Measurements from ENCODE around the gene TPM3. TPM values are rescaled to one million over a fixed set of nuclear protein-coding genes. Genes with fewer than 3 reads are reported as not detected.
"Not testable (repeated sequence)": the region's sequence is repeated elsewhere in the genome, so short reads cannot be mapped to it uniquely, and the experiment has no call there.

The TPM3 gene
- total and polyA plus RNA-seq, 8 donors = 32.7 to 364 (median 209) TPM

- no peaks in the 10 kb centered on the region for H3K9me3 ChIP-seq
- 94 to 98% (median 96%) methylated on average over 2 of the region's 2 CpGs for WGBS, 5 donors
- intact Hi-C loops (cut with DNase I; ENCODE audit: low total_unique reads) = no loop called here
- no peaks in the 10 kb centered on the region for H3K36me3 ChIP-seq
- H3K4me3 ChIP-seq = no peak overlapping the region
- no peaks in the 10 kb centered on the region for H3K4me1 ChIP-seq
- TF ChIP-seq CTCF (IDR thresholded peaks at IDR 0.05) (no peak), POLR2AphosphoS5 (IDR thresholded peaks at IDR 0.05) (no peak), POLR2A (IDR thresholded peaks at IDR 0.05) (no peak), EP300 (IDR thresholded peaks at IDR 0.05) (no peak)
- H3K27ac ChIP-seq = no peak overlapping the region
- no peaks in the 10 kb centered on the region for H3K27me3 ChIP-seq
- DNase-seq = no peak
Measured at GRCh38 chr1:154133256-154133655, 58.6 kb downstream of the TPM3 start.

GRCh38 chr1:154129391-154129970 is 62.4 kb downstream of the TPM3 start:
- 45 to 69% (median 59%) methylated on average over 2 of the region's 2 CpGs for WGBS, 5 donors
- intact Hi-C loops (cut with DNase I; ENCODE audit: low total_unique reads) = no loop called here
- no peak for TF ChIP-seq POLR2A (IDR thresholded peaks at IDR 0.05)
- TF ChIP-seq CTCF (IDR thresholded peaks at IDR 0.05) = no peak
- no peak for TF ChIP-seq POLR2AphosphoS5 (IDR thresholded peaks at IDR 0.05)
- TF ChIP-seq EP300 (IDR thresholded peaks at IDR 0.05) = no peak
- Histone ChIP-seq H3K4me3 (no peak overlapping the region), H3K27ac (no peak overlapping the region), H3K27me3 (no peaks in the 10 kb centered on the region), H3K4me1 (no peaks in the 10 kb centered on the region), H3K9me3 (no peaks in the 10 kb centered on the region), H3K36me3 (no peaks in the 10 kb centered on the region)
- no peak for DNase-seq

GRCh38 chr1:154123205-154123604 is 68.7 kb downstream of the TPM3 start:
- H3K27me3 ChIP-seq; H3K4me1 ChIP-seq; H3K27ac ChIP-seq; H3K4me3 ChIP-seq; DNase-seq; H3K36me3 ChIP-seq; intact Hi-C loops (cut with DNase I; ENCODE audit: low total_unique reads); H3K9me3 ChIP-seq: not testable (repeated sequence)
- 94 to 98% (median 96%) methylated on average over 11 of the region's 11 CpGs for WGBS, 5 donors

GRCh38 chr1:154117642-154118041 is 74.3 kb downstream of the TPM3 start:
- intact Hi-C loops (cut with DNase I; ENCODE audit: low total_unique reads) = no loop called here
- no peak overlapping the region for H3K27ac ChIP-seq
- no peaks in the 10 kb centered on the region for H3K27me3 ChIP-seq
- TF ChIP-seq CTCF (IDR thresholded peaks at IDR 0.05) (no peak), POLR2A (IDR thresholded peaks at IDR 0.05) (no peak), POLR2AphosphoS5 (IDR thresholded peaks at IDR 0.05) (no peak), EP300 (IDR thresholded peaks at IDR 0.05) (no peak)
- 63 to 76% (median 67%) methylated on average over 5 of the region's 5 CpGs for WGBS, 5 donors
- no peak for DNase-seq
- no peaks in the 10 kb centered on the region for H3K36me3 ChIP-seq
- no peaks in the 10 kb centered on the region for H3K4me1 ChIP-seq
- H3K9me3 ChIP-seq = no peaks in the 10 kb centered on the region
- no peak overlapping the region for H3K4me3 ChIP-seq

GRCh38 chr1:154115180-154115579 is 76.7 kb downstream of the TPM3 start:
- Histone ChIP-seq H3K4me1 (no peaks in the 10 kb centered on the region), H3K36me3 (no peaks in the 10 kb centered on the region), H3K27me3 (no peaks in the 10 kb centered on the region), H3K4me3 (no peak overlapping the region), H3K9me3 (no peaks in the 10 kb centered on the region), H3K27ac (no peak overlapping the region)
- WGBS, 5 donors = 13 to 35% (median 16%) methylated on average over 1 of the region's 1 CpG
- intact Hi-C loops (cut with DNase I; ENCODE audit: low total_unique reads) = no loop called here
- peak in 1 of 2 donors; percentile 41 for DNase-seq
- TF ChIP-seq CTCF (IDR thresholded peaks at IDR 0.05) (no peak), EP300 (IDR thresholded peaks at IDR 0.05) (no peak), POLR2AphosphoS5 (IDR thresholded peaks at IDR 0.05) (no peak)

Measured in stomach (tissue), 9 donors.